GM10248 (cell line): ENCODE data around the gene KRTAP19-1.
A peak's percentile ranks its signal among the peaks of the same experiment; 100 is the strongest.

Experiments
- CTCF ChIA-PET: fragments of 300-600 bp; sonication (Branson Sonifier 250); formaldehyde crosslinking; extraction: SDS; loops from one replicate; lab custom pipeline; 2021; ENCODE audit warnings: antibody characterized with exemption; lab: Yijun Ruan, JAX
- POLR2A ChIA-PET: fragments of 350-650 bp; sonication (Branson Sonifier 250); formaldehyde crosslinking; extraction: SDS; loops from one replicate; lab custom pipeline; 2020; ENCODE audit warnings: antibody characterized with exemption; lab: Yijun Ruan, JAX
- DNase-seq: peaks from one replicate; pipeline ENCODE4 v3.0.0; 2012; ENCODE audit errors: extremely low spot score
- TF ChIP-seq, protein P1 (sequence below): IDR thresholded peaks from 2 replicates; pipeline ENCODE4 v1.5.1; 2012; ENCODE audit warnings: mild to moderate bottlenecking, low read depth; ENCODE audit errors: extremely low read depth, missing control alignments, control extremely low read depth

KRTAP19-1 gene

DNA sequence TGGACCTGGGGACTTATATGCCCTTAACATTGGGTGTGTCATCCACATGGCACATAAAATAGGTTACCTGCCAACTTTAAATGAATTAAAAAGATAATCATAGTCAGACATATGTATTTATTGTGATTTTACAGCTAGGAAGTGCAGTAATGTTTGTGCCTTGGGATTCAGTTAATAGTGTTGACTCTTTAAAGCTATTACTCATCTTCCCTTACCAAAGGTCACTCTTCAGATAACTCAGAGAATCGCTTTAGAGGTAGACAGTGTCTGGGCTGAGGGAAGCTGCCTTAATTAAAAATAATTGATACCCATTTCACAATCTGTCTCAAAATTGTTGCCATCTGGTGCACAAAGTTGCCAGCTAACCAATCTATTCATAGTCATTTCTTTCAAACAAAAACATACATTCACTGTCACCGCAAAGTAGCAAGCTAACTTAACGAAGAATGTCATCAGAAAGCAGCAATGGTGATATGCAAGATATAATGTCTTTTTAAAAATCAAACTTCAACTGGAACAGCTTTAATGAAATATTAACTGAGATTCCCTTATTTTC lies 43.1 kb downstream of the KRTAP19-1 start:
- TF ChIP-seq, protein P1, sequence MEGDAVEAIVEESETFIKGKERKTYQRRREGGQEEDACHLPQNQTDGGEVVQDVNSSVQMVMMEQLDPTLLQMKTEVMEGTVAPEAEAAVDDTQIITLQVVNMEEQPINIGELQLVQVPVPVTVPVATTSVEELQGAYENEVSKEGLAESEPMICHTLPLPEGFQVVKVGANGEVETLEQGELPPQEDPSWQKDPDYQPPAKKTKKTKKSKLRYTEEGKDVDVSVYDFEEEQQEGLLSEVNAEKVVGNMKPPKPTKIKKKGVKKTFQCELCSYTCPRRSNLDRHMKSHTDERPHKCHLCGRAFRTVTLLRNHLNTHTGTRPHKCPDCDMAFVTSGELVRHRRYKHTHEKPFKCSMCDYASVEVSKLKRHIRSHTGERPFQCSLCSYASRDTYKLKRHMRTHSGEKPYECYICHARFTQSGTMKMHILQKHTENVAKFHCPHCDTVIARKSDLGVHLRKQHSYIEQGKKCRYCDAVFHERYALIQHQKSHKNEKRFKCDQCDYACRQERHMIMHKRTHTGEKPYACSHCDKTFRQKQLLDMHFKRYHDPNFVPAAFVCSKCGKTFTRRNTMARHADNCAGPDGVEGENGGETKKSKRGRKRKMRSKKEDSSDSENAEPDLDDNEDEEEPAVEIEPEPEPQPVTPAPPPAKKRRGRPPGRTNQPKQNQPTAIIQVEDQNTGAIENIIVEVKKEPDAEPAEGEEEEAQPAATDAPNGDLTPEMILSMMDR = no peak
- DNase-seq = no peak
- ChIA-PET CTCF (no interaction called here), POLR2A (no interaction called here)

DNA sequence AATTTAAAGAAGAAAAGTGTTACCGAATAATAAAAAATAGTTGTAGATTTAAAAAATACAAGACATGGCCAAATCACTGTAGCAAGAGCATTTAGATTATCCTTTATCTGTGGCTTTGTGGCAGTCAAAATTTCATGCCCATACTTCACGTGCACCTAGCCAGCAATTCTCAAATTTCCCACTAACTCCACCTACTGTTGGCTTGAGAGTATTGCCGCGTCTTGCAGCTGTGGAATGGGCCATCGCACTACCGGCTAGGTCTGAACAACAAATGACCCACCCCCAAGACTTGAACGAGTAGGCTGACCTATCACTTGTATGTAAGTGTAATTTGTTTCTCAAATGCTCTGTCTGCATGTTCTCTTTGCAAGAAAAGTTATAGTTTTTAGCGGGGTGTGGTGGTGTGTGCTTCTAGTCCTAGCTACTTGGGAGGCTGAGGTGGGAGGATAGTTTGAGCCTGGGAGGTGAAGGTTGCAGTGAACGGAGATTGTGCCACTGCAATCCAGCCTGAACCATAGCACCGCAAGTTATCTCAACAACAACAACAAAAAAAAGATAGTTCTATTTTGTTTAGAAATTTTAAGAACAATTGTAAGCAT lies 46.0 kb downstream of the KRTAP19-1 start:
- ChIA-PET CTCF (interaction anchor here (1.5 kb wide), 1 partner anchor 11 kb away, joined by 4 read pairs; no protein-coding TSS in a partner anchor), POLR2A (no interaction called here)
- TF ChIP-seq, protein P1 = peak; percentile 37
- no peak for DNase-seq

DNA sequence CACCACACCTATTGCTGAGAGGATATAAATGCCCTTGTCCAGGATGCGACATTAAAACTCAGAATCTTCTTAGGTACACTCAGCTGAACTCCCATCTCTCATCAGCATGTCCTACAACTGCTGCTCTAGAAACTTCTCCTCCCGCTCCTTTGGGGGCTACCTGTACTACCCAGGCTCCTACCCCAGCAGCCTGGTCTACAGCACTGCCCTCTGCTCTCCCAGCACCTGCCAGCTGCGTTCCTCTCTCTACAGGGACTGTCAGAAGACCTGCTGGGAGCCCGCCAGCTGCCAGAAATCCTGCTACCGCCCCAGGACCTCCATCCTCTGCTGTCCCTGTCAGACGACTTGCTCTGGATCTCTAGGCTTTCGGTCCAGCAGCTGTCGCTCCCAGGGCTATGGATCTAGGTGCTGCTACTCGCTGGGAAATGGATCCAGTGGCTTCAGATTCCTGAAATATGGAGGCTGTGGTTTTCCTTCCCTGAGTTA lies 50.0 kb downstream of the KRTAP19-1 start, which contains the start of gene KRTAP13-4:
Gene KRTAP13-4, plus strand, starts transcription at position 51 of the 486 bp plus-strand sequence. Its CDS starts 56 bp downstream, at position 107.
- CTCF ChIA-PET = no interaction called here
- POLR2A ChIA-PET = no interaction called here

More for the DNA sequence above, 50.0 kb downstream of the KRTAP19-1 start, which contains the start of gene KRTAP13-4:
- no peak for DNase-seq
- TF ChIP-seq, protein P1 = no peak
